K562 (cell line): ENCODE data around the gene CD2. TPM values are rescaled to one million over a fixed set of nuclear protein-coding genes. Genes with fewer than 3 reads are reported as not detected.

ENCODE experiments used
- CC2D1A ChIP-seq: fragments of 450-650 bp; IDR thresholded peaks from 2 replicates; pipeline ENCODE4 v1.6.1; 2017; ENCODE audit warnings: mild to moderate bottlenecking
- E2F3 ChIP-seq: fragments of 250-450 bp; sonication (Bioruptor Pico); IDR thresholded peaks from 2 replicates; pipeline ENCODE4 v1.4.0; 2020; ENCODE audit warnings: mild to moderate bottlenecking
- GTF2A2 ChIP-seq: IDR thresholded peaks from 2 replicates; pipeline ENCODE4 v1.6.1; 2016; ENCODE audit warnings: mild to moderate bottlenecking, missing genetic modification characterization, missing compliant biosample characterization
- RAD21 ChIP-seq, 2 experiments: fragments of 250-450 bp in 1 of 2; fragments of 450-650 bp in 1 of 2; sonication (Bioruptor Pico) in 1 of 2; formaldehyde crosslinking in 1 of 2; IDR thresholded peaks in 1 of 2; conservative IDR thresholded peaks in 1 of 2; 2 replicates each; pipeline versions ENCODE4 v1.4.0 to v1.8.0; 2020 to 2022; ENCODE audit warnings: mild to moderate bottlenecking in 2 of 2, moderate library complexity in 1 of 2
- ZNF561 ChIP-seq: fragments of 450-650 bp; formaldehyde crosslinking; conservative IDR thresholded peaks from 2 replicates; pipeline ENCODE4 v1.4.0; 2020; ENCODE audit warnings: mild to moderate bottlenecking, moderate library complexity
- ZNF785 ChIP-seq: fragments of 250-450 bp; sonication (Bioruptor Pico); IDR thresholded peaks from 2 replicates; pipeline ENCODE4 v1.4.0; 2020; ENCODE audit warnings: mild to moderate bottlenecking
- polyA plus RNA-seq, 8 experiments: library from polyadenylated mRNA; depleted of rRNA in 4 of 8; stranded (reverse) in 5 of 8; unstranded in 3 of 8; fragments of >200 nt; fragmentation: Nextera tagmentation in 2 of 8; fragmentation: Illumina TruSeq in 1 of 8; extraction: Ambion mirVana in 2 of 8; extraction: Trizol in 1 of 8; gene quantifications; 2 replicates each; pipeline versions ENCODE4 v1.2.1 to v1.2.3, GENCODE V29; 2011 to 2014; ENCODE audit warnings: inconsistent platforms in 1 of 8, missing spikeins in 1 of 8
- total RNA-seq, 7 experiments: library from RNA; depleted of rRNA in 6 of 7; stranded (reverse); fragments of >200 nt in 6 of 7; fragmentation: Illumina TruSeq in 2 of 7; extraction: Trizol in 2 of 7; gene quantifications; 2 replicates each; pipeline versions ENCODE4 v1.2.1 to v1.2.3, GENCODE V29; 2011 to 2021; ENCODE audit warnings: low replicate concordance in 1 of 7
- TF ChIP-seq, protein P1 (sequence below): sonication (generic); formaldehyde crosslinking; IDR thresholded peaks from 2 replicates; pipeline ENCODE4 v1.8.0; 2022; ENCODE audit warnings: mild to moderate bottlenecking, missing genetic modification reagents, borderline replicate concordance
- TF ChIP-seq, protein P2 (sequence below): sonication (generic); formaldehyde crosslinking; IDR thresholded peaks from 2 replicates; pipeline ENCODE4 v1.8.0; 2022; ENCODE audit warnings: mild to moderate bottlenecking, missing genetic modification reagents

Gene CD2
- total and polyA plus RNA-seq, 9 of the 15 experiments (the other 6 are each of a cell fraction or from before 2014, with no cell fraction given), result 0.07 to 0.16 TPM; not detected in 7

DNA sequence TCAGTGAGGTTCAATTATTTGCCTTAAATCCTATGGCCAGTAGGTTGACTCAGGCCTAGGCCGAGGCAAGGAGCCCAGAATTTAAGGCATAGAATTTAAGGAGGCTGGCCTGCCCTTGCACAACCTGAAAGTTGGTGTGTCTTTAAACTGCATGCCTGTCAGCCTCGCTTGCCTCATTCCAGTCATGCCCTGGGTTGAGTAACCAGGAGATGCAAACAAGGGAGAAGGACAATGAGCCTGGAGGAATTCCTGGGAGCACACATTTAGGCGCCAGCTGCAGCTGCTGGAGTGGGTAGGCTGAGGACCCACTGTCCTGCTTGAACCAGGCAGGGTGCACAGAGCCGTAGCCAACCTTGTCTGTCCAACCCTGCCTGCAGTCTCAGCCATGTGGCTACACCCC is 11.7 kb downstream of the CD2 start (continued):
- no peak for TF ChIP-seq ZNF561 (CRISPR knock-in tag)
- TF ChIP-seq, protein P1, sequence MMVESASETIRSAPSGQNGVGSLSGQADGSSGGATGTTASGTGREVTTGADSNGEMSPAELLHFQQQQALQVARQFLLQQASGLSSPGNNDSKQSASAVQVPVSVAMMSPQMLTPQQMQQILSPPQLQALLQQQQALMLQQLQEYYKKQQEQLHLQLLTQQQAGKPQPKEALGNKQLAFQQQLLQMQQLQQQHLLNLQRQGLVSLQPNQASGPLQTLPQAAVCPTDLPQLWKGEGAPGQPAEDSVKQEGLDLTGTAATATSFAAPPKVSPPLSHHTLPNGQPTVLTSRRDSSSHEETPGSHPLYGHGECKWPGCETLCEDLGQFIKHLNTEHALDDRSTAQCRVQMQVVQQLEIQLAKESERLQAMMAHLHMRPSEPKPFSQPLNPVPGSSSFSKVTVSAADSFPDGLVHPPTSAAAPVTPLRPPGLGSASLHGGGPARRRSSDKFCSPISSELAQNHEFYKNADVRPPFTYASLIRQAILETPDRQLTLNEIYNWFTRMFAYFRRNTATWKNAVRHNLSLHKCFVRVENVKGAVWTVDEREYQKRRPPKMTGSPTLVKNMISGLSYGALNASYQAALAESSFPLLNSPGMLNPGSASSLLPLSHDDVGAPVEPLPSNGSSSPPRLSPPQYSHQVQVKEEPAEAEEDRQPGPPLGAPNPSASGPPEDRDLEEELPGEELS, result no peak
- TF ChIP-seq GTF2A2 (tag), result no peak
- no peak for TF ChIP-seq RAD21 (CRISPR knock-in tag; conservative IDR thresholded peaks at IDR 0.05 in 1 of 2, IDR thresholded peaks at IDR 0.05 in 1 of 2)
- TF ChIP-seq CC2D1A, result no peak
- TF ChIP-seq E2F3 (CRISPR knock-in tag), result no peak
- TF ChIP-seq, protein P2, sequence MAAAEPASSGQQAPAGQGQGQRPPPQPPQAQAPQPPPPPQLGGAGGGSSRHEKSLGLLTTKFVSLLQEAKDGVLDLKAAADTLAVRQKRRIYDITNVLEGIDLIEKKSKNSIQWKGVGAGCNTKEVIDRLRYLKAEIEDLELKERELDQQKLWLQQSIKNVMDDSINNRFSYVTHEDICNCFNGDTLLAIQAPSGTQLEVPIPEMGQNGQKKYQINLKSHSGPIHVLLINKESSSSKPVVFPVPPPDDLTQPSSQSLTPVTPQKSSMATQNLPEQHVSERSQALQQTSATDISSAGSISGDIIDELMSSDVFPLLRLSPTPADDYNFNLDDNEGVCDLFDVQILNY, result no peak
- no peak for TF ChIP-seq ZNF785
- TF ChIP-seq, all 486 proteins: peak for 0
